RKO (cell line): Measurements from ENCODE around the gene DOC2B.
"Not testable (repeated sequence)": the region's sequence is repeated elsewhere in the genome, so short reads cannot be mapped to it uniquely, and the experiment has no call there.

Source experiments
- DNase-seq: peaks from one replicate; pipeline ENCODE4 v3.0.0-alpha.2; 2016; ENCODE audit warnings: low spot score

Gene DOC2B

DNA sequence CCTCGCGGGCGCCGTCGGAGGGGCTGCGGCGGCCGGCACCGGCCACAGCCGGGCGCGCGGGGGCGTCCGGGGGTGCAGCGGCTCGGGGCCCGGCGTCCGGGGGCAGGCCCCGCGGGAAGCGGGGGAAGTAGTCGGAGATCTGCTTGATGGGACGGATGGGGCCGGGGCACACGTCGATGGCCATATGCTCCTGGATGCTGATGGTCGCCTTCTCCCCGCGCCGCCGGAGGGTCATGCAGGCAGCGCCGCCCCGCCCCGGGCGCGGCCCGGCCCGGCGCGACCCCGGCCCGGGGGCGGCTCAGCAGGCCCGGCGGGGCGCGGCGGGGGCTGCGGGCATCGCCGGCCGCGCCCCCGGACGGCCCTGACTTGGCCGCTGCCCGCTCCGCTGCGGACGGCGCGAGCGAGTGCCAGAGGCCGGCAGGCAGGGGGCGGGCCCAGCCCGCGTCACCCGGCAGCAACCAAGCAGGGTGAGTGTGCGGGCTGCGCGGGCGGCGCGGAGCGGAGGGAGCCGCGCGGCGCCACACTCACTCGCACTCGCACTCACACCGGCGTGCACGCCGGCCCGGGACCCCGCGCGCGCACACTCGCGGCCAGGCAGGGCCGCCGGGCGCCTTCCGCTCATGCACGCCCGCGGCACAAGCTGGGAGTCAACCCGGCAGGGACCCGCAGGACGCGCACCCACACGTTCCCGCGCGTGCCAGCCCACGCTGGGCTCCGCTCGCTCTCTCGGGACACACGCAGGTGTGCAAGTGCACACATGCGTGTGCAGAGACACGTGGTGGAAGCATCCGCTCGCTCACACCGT, at the start of gene DOC2B:
Gene DOC2B (minus strand): TSS at position 406 of the 805 bp plus-strand sequence. CDS start 171 bp downstream, at position 235.
- peak; percentile 64 for DNase-seq

DNA sequence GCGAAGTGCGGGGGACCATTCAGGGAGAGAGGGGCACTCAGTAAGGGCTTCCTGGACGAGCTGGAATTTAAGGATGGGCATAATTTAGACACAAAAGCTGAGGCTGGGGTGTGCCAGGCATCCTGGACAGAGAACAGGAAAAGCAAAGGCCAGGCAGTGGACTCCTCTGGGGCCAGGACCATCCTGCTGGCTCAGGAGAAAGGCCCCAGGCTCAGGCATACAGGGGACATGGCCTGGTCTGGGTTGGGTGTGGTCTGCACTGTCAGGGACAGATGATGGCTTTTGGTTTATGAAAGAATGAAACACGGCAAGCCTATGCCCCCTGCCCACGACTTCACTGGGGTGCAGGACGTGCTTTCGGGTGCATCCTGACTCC, 48.9 kb upstream of the DOC2B start:
- no peak for DNase-seq

GRCh38 chr17:229709-230394, 48.4 kb upstream of the DOC2B start:
- DNase-seq = no peak

- no peak for DNase-seq
These were observed 47.7 kb upstream of the DOC2B start for GRCh38 chr17:228951-229708.

GRCh38 chr17:227946-228615, 46.6 kb upstream of the DOC2B start:
- no peak for DNase-seq

GRCh38 chr17:227078-227945, 45.9 kb upstream of the DOC2B start:
- DNase-seq = no peak

- no peak for DNase-seq
These were observed 44.9 kb upstream of the DOC2B start for GRCh38 chr17:226108-227077.

DNA sequence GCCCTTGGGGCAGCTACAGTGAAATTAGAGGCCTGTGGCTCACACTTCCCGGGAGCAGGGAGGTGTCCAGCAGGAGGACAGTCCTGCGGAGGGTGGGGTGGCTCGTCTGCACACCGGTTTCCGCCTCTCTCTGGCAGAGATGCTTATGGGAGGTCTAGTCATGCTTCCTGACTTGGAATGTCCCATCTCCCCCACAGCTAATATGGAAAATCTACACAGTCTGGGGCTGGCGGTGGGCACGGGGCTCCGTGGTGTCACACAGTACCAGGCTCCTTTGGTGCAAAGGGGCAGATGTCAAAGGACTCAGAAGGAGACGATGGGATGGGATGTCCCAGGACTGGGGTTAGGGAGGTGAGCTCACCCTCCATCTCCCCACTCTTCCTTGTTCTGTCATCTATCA, 44.1 kb upstream of the DOC2B start:
- DNase-seq = no peak

GRCh38 chr17:224576-224975, 43.1 kb upstream of the DOC2B start:
- not testable (repeated sequence) for DNase-seq

- no peak for DNase-seq
These were observed 42.4 kb upstream of the DOC2B start for GRCh38 chr17:223723-224471.

- no peak for DNase-seq
These were observed 40.7 kb upstream of the DOC2B start for GRCh38 chr17:222172-222571.

- no peak for DNase-seq
These were observed 38.2 kb upstream of the DOC2B start for GRCh38 chr17:219696-220095.

- no peak for DNase-seq
These were observed 37.1 kb upstream of the DOC2B start for GRCh38 chr17:218432-219110.

DNA sequence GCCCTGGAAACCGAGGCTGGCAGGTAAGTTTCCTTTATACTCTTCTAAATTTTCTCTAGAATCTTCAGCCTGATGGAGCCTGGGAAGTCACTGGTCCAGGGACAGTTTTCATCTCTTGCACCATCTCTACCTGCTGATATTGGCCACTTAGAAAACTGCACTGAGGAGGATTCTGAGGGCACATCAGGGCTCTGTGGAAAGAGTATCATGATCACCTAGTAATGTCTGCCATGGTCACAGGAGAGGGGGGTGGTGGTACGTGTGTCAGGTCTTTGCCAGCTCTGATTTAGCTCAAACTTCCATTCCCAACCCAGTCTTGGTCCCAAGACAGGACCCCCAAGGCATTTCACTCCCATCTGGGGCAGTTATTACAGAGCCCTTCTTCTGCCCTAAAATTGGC, 35.2 kb upstream of the DOC2B start:
- no peak for DNase-seq

DNA sequence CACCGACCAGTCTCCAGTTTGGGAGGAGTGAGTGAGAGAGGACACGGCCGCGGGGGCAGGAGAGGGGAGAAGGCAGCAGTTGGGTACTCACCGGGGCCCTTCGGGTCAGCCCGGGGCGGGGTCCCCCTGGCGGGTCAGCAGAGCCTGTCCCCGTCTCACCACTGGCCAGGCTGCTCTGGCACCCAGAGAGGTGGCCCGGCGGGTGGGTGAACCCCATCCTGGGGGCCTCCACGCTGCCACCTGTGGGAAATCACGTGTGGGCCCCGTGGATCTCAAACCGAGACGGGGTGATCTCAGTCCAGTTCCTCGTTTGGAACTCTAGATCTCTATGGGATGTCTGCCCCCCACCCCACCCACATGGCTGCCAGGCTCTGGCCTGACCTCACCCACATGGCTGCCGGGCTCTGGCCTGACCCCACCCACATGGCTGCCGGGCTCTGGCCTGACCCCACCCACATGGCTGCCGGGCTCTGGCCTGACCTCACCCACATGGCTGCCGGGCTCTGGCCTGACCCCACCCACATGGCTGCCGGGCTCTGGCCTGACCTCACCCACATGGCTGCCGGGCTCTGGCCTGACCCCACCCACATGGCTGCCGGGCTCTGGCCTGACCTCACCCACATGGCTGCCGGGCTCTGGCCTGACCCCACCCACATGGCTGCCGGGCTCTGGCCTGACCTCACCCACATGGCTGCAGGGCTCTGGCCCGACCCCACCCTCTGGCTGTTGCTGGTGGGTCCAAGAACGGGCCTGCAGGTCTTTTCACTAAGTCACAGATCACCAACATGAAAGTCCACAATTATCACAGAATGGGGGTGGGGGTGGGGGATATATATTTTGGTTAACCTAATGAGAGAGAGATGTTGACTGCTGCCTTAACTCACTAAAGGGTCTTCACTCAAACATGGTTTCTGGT, 34.4 kb upstream of the DOC2B start:
- DNase-seq = not testable (repeated sequence)

DNA sequence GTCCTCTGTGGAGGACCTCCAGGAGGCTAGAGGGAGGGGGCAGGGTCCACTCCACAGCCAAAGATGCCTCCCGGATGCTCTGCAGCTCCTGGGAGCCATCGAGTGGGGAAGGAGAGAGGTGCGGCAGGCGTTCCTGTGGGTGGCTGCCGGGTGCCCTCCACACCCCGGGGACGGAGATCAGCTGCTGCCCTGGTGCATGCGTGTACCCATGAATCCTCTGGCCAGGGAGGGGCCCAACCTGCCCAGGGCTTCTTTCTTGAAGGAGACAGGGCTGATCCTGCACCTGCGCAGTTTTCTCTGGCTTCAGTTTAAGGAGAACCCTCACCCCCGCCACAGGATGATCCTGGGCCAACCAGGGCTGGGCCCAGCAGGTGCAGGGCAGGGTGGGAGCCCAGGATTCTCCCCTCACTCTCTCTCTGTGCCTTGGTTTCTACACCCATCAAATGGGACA, 33.5 kb upstream of the DOC2B start:
- DNase-seq = no peak

DNA sequence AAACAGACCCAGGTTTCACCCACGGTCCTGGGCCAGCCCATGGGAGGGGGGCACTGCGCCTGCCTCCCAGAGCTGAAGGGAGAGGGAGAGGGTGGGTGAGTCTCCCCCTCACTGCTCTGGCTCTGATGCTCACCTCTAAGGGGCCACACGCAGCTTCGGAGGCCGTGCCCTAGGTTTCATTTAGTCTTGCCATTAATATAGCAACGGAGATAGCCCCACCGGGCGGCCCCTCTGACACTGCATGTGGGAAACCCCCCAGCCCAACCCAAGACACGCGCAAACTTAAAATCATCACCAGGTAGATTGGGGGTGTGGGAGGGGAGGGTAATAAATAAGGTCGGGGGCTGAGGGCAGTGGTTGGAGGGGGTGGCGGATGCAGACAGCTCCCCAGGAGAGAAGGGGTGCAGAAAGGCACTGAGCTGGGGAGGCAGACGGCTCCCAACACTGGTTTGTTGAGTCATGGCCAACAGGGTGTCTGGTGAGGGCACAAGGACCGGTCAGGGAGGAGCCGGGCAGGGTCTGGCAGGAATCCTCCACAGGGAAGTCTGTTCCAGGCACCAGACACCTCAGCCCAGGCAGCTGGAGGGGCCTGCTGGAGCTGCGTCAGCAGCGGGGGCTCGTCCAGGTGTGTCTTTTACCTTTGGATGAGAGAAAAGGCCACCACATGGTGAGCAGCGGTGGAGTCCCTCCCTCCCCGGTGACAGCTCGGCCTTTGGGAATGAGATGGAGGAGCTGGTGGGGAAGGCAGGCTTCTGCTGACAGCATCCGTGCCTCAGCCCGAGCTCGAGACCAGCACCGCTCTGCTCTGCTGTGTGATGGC, 32.0 kb upstream of the DOC2B start:
- DNase-seq = no peak
